T1000 (cell line): ENCODE results near the gene CYTH4.
"Not testable (repeated sequence)": the region's sequence is repeated elsewhere in the genome, so short reads cannot be mapped to it uniquely, and the experiment has no call there.

Source experiments
- DNase-seq: peaks from one replicate; lab custom pipeline; 2025; ENCODE audit warnings: mixed read lengths; lab: John Stamatoyannopoulos, UW

The CYTH4 gene

GRCh38 chr22:37249986-37250385 lies 32.3 kb upstream of the CYTH4 start:
- DNase-seq = no peak

- not testable (repeated sequence) for DNase-seq
Observed at GRCh38 chr22:37251836-37252235, 30.5 kb upstream of the CYTH4 start.

GRCh38 chr22:37253126-37253660 lies 29.1 kb upstream of the CYTH4 start:
- no peak for DNase-seq

- no peak for DNase-seq
Observed at GRCh38 chr22:37254209-37254866, 28.0 kb upstream of the CYTH4 start.

GRCh38 chr22:37254867-37255233 lies 27.5 kb upstream of the CYTH4 start:
- DNase-seq = no peak

- no peak for DNase-seq
Observed at GRCh38 chr22:37255558-37256006, 26.7 kb upstream of the CYTH4 start.

GRCh38 chr22:37256075-37256726 lies 26.1 kb upstream of the CYTH4 start:
- DNase-seq = no peak

GRCh38 chr22:37258005-37258752 lies 24.1 kb upstream of the CYTH4 start:
- no peak for DNase-seq

- no peak for DNase-seq
Observed at GRCh38 chr22:37258753-37259401, 23.4 kb upstream of the CYTH4 start.

- DNase-seq = no peak
Observed at GRCh38 chr22:37259540-37260029, 22.7 kb upstream of the CYTH4 start.

GRCh38 chr22:37260155-37260795 lies 22.0 kb upstream of the CYTH4 start:
- no peak for DNase-seq

- no peak for DNase-seq
Observed at GRCh38 chr22:37260901-37261336, 21.4 kb upstream of the CYTH4 start.

- DNase-seq = no peak
Observed at GRCh38 chr22:37262346-37262745, 20.0 kb upstream of the CYTH4 start.

GRCh38 chr22:37263966-37264887 lies 18.1 kb upstream of the CYTH4 start:
- DNase-seq = no peak

GRCh38 chr22:37266581-37267134 lies 15.7 kb upstream of the CYTH4 start:
- no peak for DNase-seq

GRCh38 chr22:37267135-37267587 lies 15.1 kb upstream of the CYTH4 start:
- no peak for DNase-seq

- DNase-seq = no peak
Observed at GRCh38 chr22:37267661-37268413, 14.5 kb upstream of the CYTH4 start.

- DNase-seq = no peak
Observed at GRCh38 chr22:37269936-37270678, 12.2 kb upstream of the CYTH4 start.
